ENCODE results near the gene WDR87. TPM values are rescaled to one million over a fixed set of nuclear protein-coding genes. Genes with fewer than 3 reads are reported as not detected.

WDR87 gene
- polyA plus RNA-seq, 3 donors, result not detected

DNA sequence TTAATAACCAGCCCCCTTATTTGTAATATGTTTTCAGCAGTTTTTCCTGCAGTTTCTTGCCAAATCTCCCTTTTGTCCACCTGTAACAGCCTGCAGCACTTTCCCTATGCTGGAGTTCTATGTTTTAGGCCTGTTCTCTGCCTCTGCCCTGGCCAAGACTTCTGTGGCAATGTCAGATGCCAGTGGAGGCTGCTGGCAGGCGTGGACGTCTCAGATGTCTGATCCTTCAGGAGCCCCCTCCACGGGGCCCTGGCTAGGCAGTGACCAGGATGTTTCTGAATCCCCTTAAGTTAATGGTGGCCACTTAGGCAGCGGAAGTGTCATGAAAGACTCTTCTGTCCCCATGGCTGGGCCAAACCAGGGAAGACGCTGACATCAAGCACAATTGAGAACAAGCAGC lies 41.4 kb upstream of the WDR87 start:
- Mint-ChIP-seq H3K36me3 (peaks cover 0 to 6% of the 10 kb centered on the region in 2 donors), H3K27me3 (ENCODE audit: low read depth in 3 of 3) (no peaks in the 10 kb centered on the region), H3K27ac (peak overlapping the region in 1 of 7 donors; percentile 3), H3K4me1 (peaks cover 19% of the 10 kb centered on the region), H3K9me3 (peaks cover 0 to 4% (median 0%) of the 10 kb centered on the region in 7 donors), H3K4me3 (no peak overlapping the region)
- H3K27me3 ChIP-seq (ENCODE audit: control insufficient read depth in 2 of 2, insufficient read depth in 2 of 2, low read length in 2 of 2), result no peaks in the 10 kb centered on the region
- no peak overlapping the region for H3K9ac ChIP-seq (ENCODE audit: insufficient read depth, low read length, poor library complexity, severe bottlenecking)
- no peak overlapping the region for H3K27ac ChIP-seq (ENCODE audit: low read depth in 1 of 2, low read length in 2 of 2)
- no peaks in the 10 kb centered on the region for H3K79me2 ChIP-seq (ENCODE audit: insufficient read depth, low read length)
- TF ChIP-seq, protein P1, sequence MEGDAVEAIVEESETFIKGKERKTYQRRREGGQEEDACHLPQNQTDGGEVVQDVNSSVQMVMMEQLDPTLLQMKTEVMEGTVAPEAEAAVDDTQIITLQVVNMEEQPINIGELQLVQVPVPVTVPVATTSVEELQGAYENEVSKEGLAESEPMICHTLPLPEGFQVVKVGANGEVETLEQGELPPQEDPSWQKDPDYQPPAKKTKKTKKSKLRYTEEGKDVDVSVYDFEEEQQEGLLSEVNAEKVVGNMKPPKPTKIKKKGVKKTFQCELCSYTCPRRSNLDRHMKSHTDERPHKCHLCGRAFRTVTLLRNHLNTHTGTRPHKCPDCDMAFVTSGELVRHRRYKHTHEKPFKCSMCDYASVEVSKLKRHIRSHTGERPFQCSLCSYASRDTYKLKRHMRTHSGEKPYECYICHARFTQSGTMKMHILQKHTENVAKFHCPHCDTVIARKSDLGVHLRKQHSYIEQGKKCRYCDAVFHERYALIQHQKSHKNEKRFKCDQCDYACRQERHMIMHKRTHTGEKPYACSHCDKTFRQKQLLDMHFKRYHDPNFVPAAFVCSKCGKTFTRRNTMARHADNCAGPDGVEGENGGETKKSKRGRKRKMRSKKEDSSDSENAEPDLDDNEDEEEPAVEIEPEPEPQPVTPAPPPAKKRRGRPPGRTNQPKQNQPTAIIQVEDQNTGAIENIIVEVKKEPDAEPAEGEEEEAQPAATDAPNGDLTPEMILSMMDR (IDR thresholded peaks at IDR 0.05), result no peak
- intact Hi-C loops (cut with micrococcal nuclease), result no loop called here
- 100% methylated on average over 5 of the region's 5 CpGs for WGBS (ENCODE audit: insufficient coverage)
- peaks cover 3% of the 10 kb centered on the region for H4K20me1 ChIP-seq (ENCODE audit: insufficient read depth, low read length)
- H3K4me2 ChIP-seq (replicated peaks; ENCODE audit: extremely low read depth, low read length, poor library complexity, severe bottlenecking), result no peak overlapping the region
- no peak for DNase-seq
- H2AFZ ChIP-seq (ENCODE audit: insufficient read depth, low read depth, low read length, poor library complexity, severe bottlenecking), result no peak overlapping the region
- H3K4me3 ChIP-seq (replicated peaks in 1 of 3; ENCODE audit: low read depth in 2 of 3, low read length in 3 of 3), result no peak overlapping the region
- H3K36me3 ChIP-seq (replicated peaks in 1 of 2; ENCODE audit: control insufficient read depth in 1 of 2, insufficient read depth in 2 of 2, low read length in 2 of 2), result no peaks in the 10 kb centered on the region
- no peaks in the 10 kb centered on the region for H3K9me3 ChIP-seq (replicated peaks in 1 of 2; ENCODE audit: control insufficient read depth in 1 of 2, insufficient read depth in 1 of 2, low read length in 2 of 2)
- H3K4me1 ChIP-seq (ENCODE audit: control insufficient read depth in 1 of 2, insufficient read depth in 2 of 2, low read length in 2 of 2), result peaks cover 17 to 20% of the 10 kb centered on the region in 2 donors

DNA sequence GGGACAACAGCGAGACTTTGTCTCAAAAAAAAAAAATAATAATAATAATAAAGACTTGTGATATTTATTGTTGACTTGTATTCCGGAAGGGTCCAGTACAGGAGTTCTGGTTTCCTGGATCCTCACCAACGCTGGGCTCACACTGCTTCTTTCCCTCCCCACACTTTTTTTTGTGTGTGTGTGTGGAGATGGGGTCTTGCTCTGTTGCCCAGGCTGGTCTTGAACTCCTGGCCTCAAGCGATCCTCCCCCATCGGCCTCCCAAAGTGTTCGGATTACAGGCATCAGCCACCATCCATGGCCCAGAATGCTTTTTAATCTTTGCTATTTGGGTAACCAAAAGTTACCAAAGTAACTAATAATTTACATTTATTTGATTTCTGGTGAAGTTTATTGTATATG lies 39.7 kb upstream of the WDR87 start:
- Mint-ChIP-seq H3K36me3 (peaks cover 0 to 6% of the 10 kb centered on the region in 2 donors), H3K4me1 (peaks cover 11% of the 10 kb centered on the region), H3K4me3 (no peak overlapping the region), H3K27me3 (ENCODE audit: low read depth in 3 of 3) (no peaks in the 10 kb centered on the region), H3K9me3 (peaks cover 0 to 4% (median 0%) of the 10 kb centered on the region in 7 donors), H3K27ac (no peak overlapping the region)
- TF ChIP-seq, protein P1 (IDR thresholded peaks at IDR 0.05), result no peak
- no peaks in the 10 kb centered on the region for H3K27me3 ChIP-seq (ENCODE audit: control insufficient read depth in 2 of 2, insufficient read depth in 2 of 2, low read length in 2 of 2)
- H3K9ac ChIP-seq (ENCODE audit: insufficient read depth, low read length, poor library complexity, severe bottlenecking), result no peak overlapping the region
- H3K4me1 ChIP-seq (ENCODE audit: control insufficient read depth in 1 of 2, insufficient read depth in 2 of 2, low read length in 2 of 2), result peaks cover 9 to 11% of the 10 kb centered on the region in 2 donors
- no peak overlapping the region for H2AFZ ChIP-seq (ENCODE audit: insufficient read depth, low read depth, low read length, poor library complexity, severe bottlenecking)
- H3K79me2 ChIP-seq (ENCODE audit: insufficient read depth, low read length), result no peaks in the 10 kb centered on the region
- DNase-seq, result no peak
- peaks cover 8% of the 10 kb centered on the region for H4K20me1 ChIP-seq (ENCODE audit: insufficient read depth, low read length)
- no peaks in the 10 kb centered on the region for H3K36me3 ChIP-seq (replicated peaks in 1 of 2; ENCODE audit: control insufficient read depth in 1 of 2, insufficient read depth in 2 of 2, low read length in 2 of 2)
- no peaks in the 10 kb centered on the region for H3K9me3 ChIP-seq (replicated peaks in 1 of 2; ENCODE audit: control insufficient read depth in 1 of 2, insufficient read depth in 1 of 2, low read length in 2 of 2)
- no peak overlapping the region for H3K27ac ChIP-seq (ENCODE audit: low read depth in 1 of 2, low read length in 2 of 2)
- no peak overlapping the region for H3K4me3 ChIP-seq (replicated peaks in 1 of 3; ENCODE audit: low read depth in 2 of 3, low read length in 3 of 3)
- H3K4me2 ChIP-seq (replicated peaks; ENCODE audit: extremely low read depth, low read length, poor library complexity, severe bottlenecking), result no peak overlapping the region
- no CpG with 5 or more reads among the region's 6 CpGs for WGBS (ENCODE audit: insufficient coverage)
- intact Hi-C loops (cut with micrococcal nuclease), result no loop called here

All from CD14-positive monocyte (primary cell).